ENCODE results near the gene MALRD1. TPM values are rescaled to one million over a fixed set of nuclear protein-coding genes. Genes with fewer than 3 reads are reported as not detected.

MALRD1 gene
- total RNA-seq, 1 experiment from 2014 or later, result not detected

DNA sequence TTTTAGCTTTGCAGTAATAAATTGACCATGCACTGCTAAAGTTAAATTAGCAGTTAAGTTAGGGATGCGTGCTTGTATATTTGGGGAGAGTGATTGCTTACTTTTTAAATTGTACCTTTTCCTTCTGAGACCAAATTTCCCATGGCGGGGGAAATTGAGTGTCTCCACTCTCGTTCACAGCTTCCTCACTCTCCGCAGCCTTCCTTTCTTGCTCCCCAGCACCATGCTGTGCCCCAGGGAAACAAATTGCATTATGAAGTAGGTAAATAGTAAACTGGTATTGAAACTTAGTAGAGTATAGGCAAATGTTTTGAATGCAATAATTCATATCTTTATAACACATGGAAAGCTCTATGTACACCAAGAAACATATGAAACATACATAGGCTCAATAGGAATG, 85.4 kb downstream of the MALRD1 start:
- Mint-ChIP-seq H3K4me3 (ENCODE audit: unreplicated experiment) (no peak overlapping the region), H3K9me3 (ENCODE audit: unreplicated experiment) (no peaks in the 10 kb centered on the region), H3K27me3 (ENCODE audit: insufficient read depth, unreplicated experiment) (no peaks in the 10 kb centered on the region), H3K4me1 (ENCODE audit: insufficient read depth, unreplicated experiment) (no peaks in the 10 kb centered on the region), H3K36me3 (ENCODE audit: insufficient read depth, unreplicated experiment) (no peaks in the 10 kb centered on the region), H3K27ac (ENCODE audit: low read depth, unreplicated experiment) (no peak overlapping the region)
- CTCF ChIA-PET, result no interaction called here
- intact Hi-C loops (cut with micrococcal nuclease), result no loop called here
- no TSS peak for BruUV-seq (replicated peaks)
- POLR2A ChIA-PET, result interaction anchor here (1.2 kb wide), 1 partner anchor 8 kb away, joined by 4 read pairs; no protein-coding TSS in a partner anchor
- TF ChIP-seq, protein P1, sequence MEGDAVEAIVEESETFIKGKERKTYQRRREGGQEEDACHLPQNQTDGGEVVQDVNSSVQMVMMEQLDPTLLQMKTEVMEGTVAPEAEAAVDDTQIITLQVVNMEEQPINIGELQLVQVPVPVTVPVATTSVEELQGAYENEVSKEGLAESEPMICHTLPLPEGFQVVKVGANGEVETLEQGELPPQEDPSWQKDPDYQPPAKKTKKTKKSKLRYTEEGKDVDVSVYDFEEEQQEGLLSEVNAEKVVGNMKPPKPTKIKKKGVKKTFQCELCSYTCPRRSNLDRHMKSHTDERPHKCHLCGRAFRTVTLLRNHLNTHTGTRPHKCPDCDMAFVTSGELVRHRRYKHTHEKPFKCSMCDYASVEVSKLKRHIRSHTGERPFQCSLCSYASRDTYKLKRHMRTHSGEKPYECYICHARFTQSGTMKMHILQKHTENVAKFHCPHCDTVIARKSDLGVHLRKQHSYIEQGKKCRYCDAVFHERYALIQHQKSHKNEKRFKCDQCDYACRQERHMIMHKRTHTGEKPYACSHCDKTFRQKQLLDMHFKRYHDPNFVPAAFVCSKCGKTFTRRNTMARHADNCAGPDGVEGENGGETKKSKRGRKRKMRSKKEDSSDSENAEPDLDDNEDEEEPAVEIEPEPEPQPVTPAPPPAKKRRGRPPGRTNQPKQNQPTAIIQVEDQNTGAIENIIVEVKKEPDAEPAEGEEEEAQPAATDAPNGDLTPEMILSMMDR (IDR thresholded peaks at IDR 0.05; ENCODE audit: unreplicated experiment), result no peak
- DNase-seq (ENCODE audit: unreplicated experiment), result no peak

GRCh38 chr10:19142967-19143366, 94.4 kb downstream of the MALRD1 start:
- Mint-ChIP-seq H3K27ac (ENCODE audit: low read depth, unreplicated experiment) (no peak overlapping the region), H3K36me3 (ENCODE audit: insufficient read depth, unreplicated experiment) (no peaks in the 10 kb centered on the region), H3K9me3 (ENCODE audit: unreplicated experiment) (peaks cover 7% of the 10 kb centered on the region), H3K4me3 (ENCODE audit: unreplicated experiment) (no peak overlapping the region), H3K27me3 (ENCODE audit: insufficient read depth, unreplicated experiment) (no peaks in the 10 kb centered on the region), H3K4me1 (ENCODE audit: insufficient read depth, unreplicated experiment) (no peaks in the 10 kb centered on the region)
- no peak for DNase-seq (ENCODE audit: unreplicated experiment)
- ChIA-PET POLR2A (interaction anchor here (1.1 kb wide), 1 partner anchor 8 kb away, joined by 3 read pairs; no protein-coding TSS in a partner anchor), CTCF (no interaction called here)
- TF ChIP-seq, protein P1 (IDR thresholded peaks at IDR 0.05; ENCODE audit: unreplicated experiment), result no peak
- BruUV-seq (replicated peaks), result no TSS peak
- intact Hi-C loops (cut with micrococcal nuclease), result no loop called here

GRCh38 chr10:19144206-19144605, 95.6 kb downstream of the MALRD1 start:
- no TSS peak for BruUV-seq (replicated peaks)
- intact Hi-C loops (cut with micrococcal nuclease), result no loop called here
- no peak overlapping the region for H3K27ac Mint-ChIP-seq (ENCODE audit: low read depth, unreplicated experiment)
- TF ChIP-seq, protein P1 (IDR thresholded peaks at IDR 0.05; ENCODE audit: unreplicated experiment), result no peak
- H3K36me3 Mint-ChIP-seq (ENCODE audit: insufficient read depth, unreplicated experiment), result no peaks in the 10 kb centered on the region
- no peaks in the 10 kb centered on the region for H3K4me1 Mint-ChIP-seq (ENCODE audit: insufficient read depth, unreplicated experiment)
- ChIA-PET POLR2A (interaction anchor here (0.6 to 1.1 kb wide), 2 partner anchors 9 to 27 kb away, joined by 3 to 4 read pairs; no protein-coding TSS in a partner anchor), CTCF (interaction anchor here (0.7 kb wide), 1 partner anchor 429 kb away, joined by 3 read pairs; no protein-coding TSS in a partner anchor)
- H3K9me3 Mint-ChIP-seq (ENCODE audit: unreplicated experiment), result peaks cover 7% of the 10 kb centered on the region
- DNase-seq (ENCODE audit: unreplicated experiment), result no peak
- H3K27me3 Mint-ChIP-seq (ENCODE audit: insufficient read depth, unreplicated experiment), result no peaks in the 10 kb centered on the region
- no peak overlapping the region for H3K4me3 Mint-ChIP-seq (ENCODE audit: unreplicated experiment)

DNA sequence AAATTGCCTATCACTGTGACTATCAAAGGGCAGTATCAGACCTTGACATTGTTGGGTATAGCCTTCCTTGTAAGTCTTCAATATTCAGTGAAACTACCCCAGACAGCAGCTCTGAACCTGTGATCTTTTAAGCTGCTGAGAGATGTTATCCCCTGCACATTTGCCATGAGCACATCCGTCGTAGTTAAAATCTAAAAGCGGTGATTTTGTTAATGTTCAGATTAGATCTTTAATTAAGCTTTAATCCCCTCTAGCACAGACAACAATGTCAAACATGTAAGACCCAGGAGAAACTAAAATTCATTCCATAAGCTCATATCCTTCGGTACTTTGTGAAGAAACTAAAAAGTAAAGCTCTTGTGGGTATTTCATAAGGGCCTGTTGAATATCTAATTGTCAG, 105.8 kb downstream of the MALRD1 start:
- no peak overlapping the region for H3K4me3 Mint-ChIP-seq (ENCODE audit: unreplicated experiment)
- H3K36me3 Mint-ChIP-seq (ENCODE audit: insufficient read depth, unreplicated experiment), result no peaks in the 10 kb centered on the region
- POLR2A ChIA-PET, result no interaction called here
- no peaks in the 10 kb centered on the region for H3K4me1 Mint-ChIP-seq (ENCODE audit: insufficient read depth, unreplicated experiment)
- TF ChIP-seq, protein P1 (IDR thresholded peaks at IDR 0.05; ENCODE audit: unreplicated experiment), result no peak
- BruUV-seq (replicated peaks), result no TSS peak
- DNase-seq (ENCODE audit: unreplicated experiment), result no peak
- H3K27me3 Mint-ChIP-seq (ENCODE audit: insufficient read depth, unreplicated experiment), result no peaks in the 10 kb centered on the region
- intact Hi-C loops (cut with micrococcal nuclease), result no loop called here
- no peaks in the 10 kb centered on the region for H3K9me3 Mint-ChIP-seq (ENCODE audit: unreplicated experiment)
- CTCF ChIA-PET, result no interaction called here
- no peak overlapping the region for H3K27ac Mint-ChIP-seq (ENCODE audit: low read depth, unreplicated experiment)

All from MCF 10A (cell line).